HFFc6 (cell line): Measurements from ENCODE around the gene ZFAND2B. TPM values are rescaled to one million over a fixed set of nuclear protein-coding genes. Genes with fewer than 3 reads are reported as not detected.

Experiments
- DNase-seq: peaks from one replicate; pipeline ENCODE4 v3.0.0-alpha.2; 2018
- H3K27ac Mint-ChIP-seq: 2 replicates; pipeline ENCODE4 v1.8.0; 2020; ENCODE audit warnings: mild to moderate bottlenecking, mixed read lengths
- H3K27me3 Mint-ChIP-seq: 2 replicates; pipeline ENCODE4 v1.8.0; 2021; ENCODE audit warnings: mild to moderate bottlenecking, moderate library complexity, mixed read lengths; ENCODE audit not compliant: insufficient read depth
- H3K36me3 Mint-ChIP-seq: 2 replicates; pipeline ENCODE4 v1.8.0; 2021; ENCODE audit warnings: low read depth, mixed read lengths
- H3K4me1 Mint-ChIP-seq: 2 replicates; pipeline ENCODE4 v1.8.0; 2020; ENCODE audit warnings: low read depth, mixed read lengths
- H3K4me3 Mint-ChIP-seq: 2 replicates; pipeline ENCODE4 v1.8.0; 2020; ENCODE audit warnings: mild to moderate bottlenecking, moderate library complexity, mixed read lengths
- H3K9me3 Mint-ChIP-seq: 2 replicates; pipeline ENCODE4 v1.8.0; 2020; ENCODE audit warnings: mild to moderate bottlenecking, mixed read lengths
- CTCF ChIP-seq: fragments of 200-600 bp; sonication (generic); IDR thresholded peaks from 2 replicates; pipeline ENCODE4 v1.5.0; 2021; ENCODE audit warnings: antibody characterized with exemption, mild to moderate bottlenecking
- total RNA-seq, 6 experiments: library from RNA; stranded (reverse); fragmentation: NEBNext Ultra II Directional; extraction: Animal tissue kit (Norgen Biotek cat#: 25700); gene quantifications; 2 replicates in 1 of 6; 3 replicates in 5 of 6; pipeline ENCODE4 v1.2.3, GENCODE V29; 2021

ZFAND2B gene
- total RNA-seq, 6 experiments from 2014 or later, result 28.8 to 39.6 (median 33.1) TPM

- no peaks in the 10 kb centered on the region for H3K9me3 Mint-ChIP-seq
- H3K4me3 Mint-ChIP-seq, result peak within 1 kb of the TSS; percentile 93
- H3K4me1 Mint-ChIP-seq, result peaks cover 46% of the 10 kb centered on the region
- H3K27me3 Mint-ChIP-seq, result no peaks in the 10 kb centered on the region; the same call in none of the 2 replicates
- peak within 1 kb of the TSS; percentile 92 for H3K27ac Mint-ChIP-seq
- DNase-seq, result peak; percentile 90
- H3K36me3 Mint-ChIP-seq, result peaks cover 5% of the 10 kb centered on the region; the same call in 1 of the 2 replicates
- peak; percentile 99 for TF ChIP-seq CTCF
These were observed 46.2 kb upstream of the ZFAND2B start, which contains the start of gene NHEJ1 for GRCh38 chr2:219160186-219161017. NHEJ1 (minus strand) TSS chr2:219160815; CDS start chr2:219158362, 2,453 bp downstream.

GRCh38 chr2:219161097-219161496 lies 45.5 kb upstream of the ZFAND2B start:
- no peak for DNase-seq
- Mint-ChIP-seq H3K4me1 (peaks cover 46% of the 10 kb centered on the region), H3K27me3 (no peaks in the 10 kb centered on the region; the same call in none of the 2 replicates), H3K4me3 (peak overlapping the region; percentile 93), H3K27ac (peak overlapping the region; percentile 92), H3K36me3 (peaks cover 10% of the 10 kb centered on the region; the same call in 1 of the 2 replicates), H3K9me3 (no peaks in the 10 kb centered on the region)
- no peak for TF ChIP-seq CTCF

GRCh38 chr2:219163156-219163555 lies 43.4 kb upstream of the ZFAND2B start:
- no peak for TF ChIP-seq CTCF
- Mint-ChIP-seq H3K27ac (no peak overlapping the region), H3K36me3 (0 out of 2 replicates have a peak, but pooled peaks cover 5% of the 10 kb centered on the region), H3K9me3 (no peaks in the 10 kb centered on the region), H3K4me3 (no peak overlapping the region), H3K27me3 (no peaks in the 10 kb centered on the region; the same call in none of the 2 replicates), H3K4me1 (peaks cover 30% of the 10 kb centered on the region)
- no peak for DNase-seq

GRCh38 chr2:219165058-219165911 lies 41.3 kb upstream of the ZFAND2B start:
- TF ChIP-seq CTCF, result no peak
- no peak for DNase-seq
- peaks cover 9% of the 10 kb centered on the region for H3K4me1 Mint-ChIP-seq
- 0 out of 2 replicates have a peak, but pooled peaks cover 5% of the 10 kb centered on the region for H3K36me3 Mint-ChIP-seq
- no peaks in the 10 kb centered on the region; the same call in none of the 2 replicates for H3K27me3 Mint-ChIP-seq
- no peak overlapping the region for H3K27ac Mint-ChIP-seq
- no peak overlapping the region for H3K4me3 Mint-ChIP-seq
- H3K9me3 Mint-ChIP-seq, result no peaks in the 10 kb centered on the region

- no peak for TF ChIP-seq CTCF
- no peak overlapping the region for H3K4me3 Mint-ChIP-seq
- no peaks in the 10 kb centered on the region; the same call in 1 of the 2 replicates for H3K27me3 Mint-ChIP-seq
- H3K36me3 Mint-ChIP-seq, result peaks cover 9% of the 10 kb centered on the region; the same call in 1 of the 2 replicates
- peaks cover 10% of the 10 kb centered on the region for H3K4me1 Mint-ChIP-seq
- no peaks in the 10 kb centered on the region for H3K9me3 Mint-ChIP-seq
- no peak for DNase-seq
- H3K27ac Mint-ChIP-seq, result no peak overlapping the region
These were observed 38.6 kb upstream of the ZFAND2B start for GRCh38 chr2:219167997-219168396.
